ENCODE data around the gene CDH20.

The CDH20 gene

GRCh38 chr18:61581578-61582201 lies 248.5 kb downstream of the CDH20 start:
- DNase-seq: peak; percentile 58

- no peak for DNase-seq
These were observed 249.0 kb downstream of the CDH20 start for GRCh38 chr18:61582202-61582710.

DNA sequence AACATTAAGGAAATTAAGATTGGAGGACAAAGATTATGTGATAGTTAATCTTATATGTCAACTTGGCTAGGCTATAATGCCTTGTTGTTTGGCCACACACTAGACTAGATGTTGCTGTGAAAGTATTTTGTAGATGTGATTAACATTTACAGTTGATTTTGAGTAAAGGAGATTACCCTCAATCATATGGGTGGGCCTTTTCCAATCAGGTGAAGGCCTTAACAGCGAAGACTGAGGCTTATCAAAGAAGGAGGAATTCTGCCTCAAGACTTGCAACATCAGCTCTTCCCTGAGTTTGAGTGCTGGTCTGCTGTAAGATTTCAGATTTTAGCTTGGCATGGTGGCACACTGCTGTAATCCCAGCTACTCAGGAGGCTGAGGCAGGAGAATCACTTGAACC lies 250.3 kb downstream of the CDH20 start:
- no peak for DNase-seq

DNA sequence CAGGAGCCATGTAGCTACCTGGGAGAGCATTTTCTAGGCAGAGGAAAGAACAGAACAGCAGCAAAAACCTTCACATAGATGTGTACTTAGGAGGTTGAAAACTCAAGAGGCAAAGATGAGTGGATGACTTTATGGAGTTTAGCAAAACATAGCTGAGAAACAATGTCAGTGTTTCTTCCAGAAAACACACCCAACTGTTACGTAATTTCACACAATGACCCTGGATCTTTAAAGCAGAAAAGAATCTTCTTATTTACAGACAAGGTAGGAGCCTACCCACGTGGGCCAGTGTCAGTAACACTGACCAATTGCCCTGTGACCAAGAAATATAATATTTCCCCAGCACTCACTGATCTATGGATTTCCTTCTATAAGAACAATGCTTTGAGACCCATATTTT lies 254.6 kb downstream of the CDH20 start:
- DNase-seq: no peak

GRCh38 chr18:61589053-61589723 lies 256.0 kb downstream of the CDH20 start:
- no peak for DNase-seq

DNA sequence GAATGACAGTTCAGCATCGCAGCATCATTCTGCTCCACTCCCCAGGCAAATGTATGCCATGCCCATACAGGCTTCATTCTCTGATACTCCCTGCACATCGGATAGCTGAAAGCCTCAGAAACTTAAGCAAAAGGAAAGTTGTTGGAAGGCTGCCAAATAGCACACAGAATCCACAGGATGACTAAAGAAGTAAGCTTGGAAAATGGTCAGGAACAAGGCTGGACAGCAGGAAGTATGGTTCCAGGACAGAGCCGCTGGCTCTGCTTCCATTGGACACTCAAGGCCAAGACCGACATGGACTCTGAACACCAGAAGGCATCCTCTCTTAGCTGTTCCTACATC lies 256.5 kb downstream of the CDH20 start:
- DNase-seq: peak; percentile 79

- no peak for DNase-seq
These were observed 258.0 kb downstream of the CDH20 start for GRCh38 chr18:61591253-61591652.

DNA sequence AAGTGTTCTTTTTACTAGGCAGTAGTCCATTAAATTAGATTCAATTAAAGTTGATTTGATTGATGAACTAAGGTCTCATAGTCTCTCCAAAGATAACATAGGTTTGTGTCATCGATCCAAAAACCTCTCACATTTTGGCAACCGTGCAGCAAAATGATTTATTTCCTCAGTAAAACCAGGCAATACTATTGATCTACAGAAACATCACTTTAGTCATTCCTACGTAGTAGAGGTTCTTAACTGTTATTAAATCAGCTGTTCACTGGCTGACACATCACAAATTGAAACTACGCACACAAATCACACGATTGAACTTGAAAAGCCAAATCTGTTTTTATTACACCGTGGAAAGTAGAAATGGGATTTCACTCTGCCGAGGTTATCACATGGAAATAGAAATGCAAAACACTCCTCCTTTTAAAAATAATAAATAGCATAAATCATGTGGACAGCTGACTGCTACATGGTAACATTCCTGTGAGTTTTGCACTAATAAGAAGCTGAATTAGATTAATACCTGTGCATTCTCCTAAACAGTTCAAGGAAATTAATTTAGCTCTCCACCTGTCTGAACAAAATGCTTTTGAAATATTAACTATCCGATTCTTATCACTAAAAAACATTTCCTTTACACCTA lies 262.5 kb downstream of the CDH20 start:
- DNase-seq: peak; percentile 67

DNA sequence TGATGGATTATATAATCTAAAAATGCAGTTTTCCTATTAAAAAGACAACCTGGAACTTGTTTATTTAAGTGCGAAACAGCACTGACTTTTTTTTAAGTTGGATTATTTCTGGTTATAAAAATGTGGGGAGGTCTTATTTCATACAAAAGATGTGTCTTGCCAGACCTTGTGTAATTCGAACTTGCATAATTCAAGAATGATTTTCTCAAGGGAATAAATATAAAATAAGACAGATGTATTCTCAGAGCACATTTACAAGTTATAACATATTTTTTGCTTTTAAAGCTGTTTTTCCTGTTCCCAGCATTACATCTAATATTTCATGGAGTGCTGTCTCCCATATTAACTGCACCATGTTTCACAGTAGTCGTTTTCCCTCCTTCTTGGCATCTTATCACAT lies 263.1 kb downstream of the CDH20 start:
- peak; percentile 79 for DNase-seq

DNA sequence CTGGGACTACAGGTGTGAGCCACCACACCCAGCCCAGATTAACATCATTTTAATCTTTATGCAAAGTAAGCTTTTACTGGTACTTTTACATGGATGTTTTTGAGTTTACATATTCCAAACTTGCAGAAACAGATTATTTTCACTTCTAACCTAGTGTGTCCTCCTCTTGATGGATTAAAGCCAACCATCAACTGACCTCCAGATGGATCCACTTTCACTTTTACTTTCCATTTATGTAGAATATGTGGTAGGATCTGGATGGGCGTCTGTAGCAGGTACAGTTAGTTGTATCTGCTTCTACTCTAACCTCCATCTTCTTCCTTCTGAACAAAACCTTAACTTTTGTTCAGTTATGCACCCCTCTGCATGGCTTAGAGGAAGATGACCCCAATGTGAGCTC lies 264.1 kb downstream of the CDH20 start:
- no peak for DNase-seq

- DNase-seq: no peak
These were observed 267.2 kb downstream of the CDH20 start for GRCh38 chr18:61600422-61600821.

DNA sequence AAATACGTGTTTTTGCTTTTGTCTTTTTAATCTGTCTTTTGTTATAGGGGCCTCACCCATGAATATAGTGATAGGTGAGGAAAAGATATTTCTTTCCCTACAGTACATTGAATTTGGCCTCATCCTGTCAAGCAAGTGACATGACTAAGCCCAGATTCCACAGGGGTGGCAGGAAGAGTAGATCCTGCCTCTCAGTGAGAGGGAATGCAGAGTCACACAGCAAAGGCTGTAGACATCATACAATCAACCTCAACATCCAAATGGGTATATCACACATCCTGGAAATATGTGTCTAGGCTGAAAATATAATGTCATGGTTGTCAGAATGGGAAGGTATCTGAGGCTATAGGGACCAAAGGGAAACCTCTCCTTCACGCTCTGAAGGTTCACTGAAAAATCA lies 269.6 kb downstream of the CDH20 start:
- peak; percentile 67 for DNase-seq
